NCI-H2171 (cell line): ENCODE measurements around the gene AIMP2.
"Not testable (repeated sequence)": the region's sequence is repeated elsewhere in the genome, so short reads cannot be mapped to it uniquely, and the experiment has no call there.

ENCODE experiments used
- DNase-seq: peaks from one replicate; lab custom pipeline; 2025; lab: John Stamatoyannopoulos, UW

AIMP2 gene

DNA sequence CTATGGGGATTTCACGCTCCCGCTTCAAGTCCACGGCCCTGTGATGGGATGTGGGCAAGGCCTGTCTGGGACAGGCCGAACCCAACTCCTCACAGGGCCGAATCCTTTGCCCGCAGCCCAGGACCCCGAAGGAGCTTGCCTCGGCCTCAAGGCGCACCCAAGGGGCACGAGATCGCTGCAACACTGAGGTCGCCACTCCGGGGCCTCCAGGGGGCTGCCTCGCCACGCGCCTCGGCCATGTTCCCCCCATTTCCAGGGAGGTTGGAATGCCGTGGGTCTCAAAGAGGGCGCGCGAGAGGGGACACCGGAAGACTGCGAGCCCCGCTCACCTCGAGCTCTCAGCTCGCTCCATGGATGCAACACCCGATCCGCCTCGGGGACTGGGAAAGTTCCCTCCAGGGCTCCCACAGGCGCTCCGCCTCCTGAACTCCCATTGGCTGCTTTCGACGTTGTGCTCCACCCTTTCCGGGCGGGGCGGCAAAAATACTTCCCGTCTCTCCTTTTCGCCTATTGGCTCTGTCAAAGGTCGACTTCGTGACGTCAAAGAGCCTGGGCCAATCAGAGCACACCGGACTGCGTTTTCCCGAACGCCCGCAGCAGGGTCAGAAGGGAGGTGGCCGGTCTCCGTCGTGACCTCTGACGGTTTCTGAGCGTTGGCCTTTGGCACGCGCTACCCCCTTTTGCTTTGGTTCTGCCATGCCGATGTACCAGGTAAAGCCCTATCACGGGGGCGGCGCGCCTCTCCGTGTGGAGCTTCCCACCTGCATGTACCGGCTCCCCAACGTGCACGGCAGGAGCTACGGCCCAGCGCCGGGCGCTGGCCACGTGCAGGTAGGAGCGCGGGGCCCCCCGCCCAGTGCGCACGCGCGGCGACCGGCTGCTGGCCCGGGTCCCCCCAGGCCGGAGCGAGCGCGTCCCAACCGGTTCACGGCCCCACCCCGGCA is at the start of gene AIMP2, which contains the start of gene PMS2:
Gene AIMP2, plus strand, starts transcription at position 605 of the 944 bp plus-strand sequence. Its CDS starts 92 bp downstream, at position 697.
Gene PMS2, minus strand, starts transcription at position 382 of the 944 bp plus-strand sequence. Its CDS starts 30 bp downstream, at position 352.
- peak; percentile 97 for DNase-seq

DNA sequence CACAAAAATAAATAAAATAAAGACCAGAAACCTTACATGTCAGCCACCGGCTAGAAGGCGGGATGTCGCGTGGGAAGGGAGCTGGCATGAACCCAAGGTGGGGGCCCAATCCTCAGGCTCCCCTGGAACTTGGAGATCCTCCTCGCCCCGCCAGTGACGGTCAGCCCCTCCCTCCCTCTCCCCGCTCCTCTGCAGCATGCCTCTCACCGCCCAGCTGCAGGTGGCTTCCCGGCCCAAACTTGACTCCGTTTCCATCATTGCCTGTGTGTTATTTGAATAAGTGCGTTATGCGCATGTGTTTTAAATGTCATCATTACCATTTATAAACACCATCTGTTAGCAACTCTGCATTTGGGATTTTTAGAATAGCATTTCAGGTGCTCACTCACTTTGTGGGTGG is 45.9 kb upstream of the AIMP2 start:
- not testable (repeated sequence) for DNase-seq

DNA sequence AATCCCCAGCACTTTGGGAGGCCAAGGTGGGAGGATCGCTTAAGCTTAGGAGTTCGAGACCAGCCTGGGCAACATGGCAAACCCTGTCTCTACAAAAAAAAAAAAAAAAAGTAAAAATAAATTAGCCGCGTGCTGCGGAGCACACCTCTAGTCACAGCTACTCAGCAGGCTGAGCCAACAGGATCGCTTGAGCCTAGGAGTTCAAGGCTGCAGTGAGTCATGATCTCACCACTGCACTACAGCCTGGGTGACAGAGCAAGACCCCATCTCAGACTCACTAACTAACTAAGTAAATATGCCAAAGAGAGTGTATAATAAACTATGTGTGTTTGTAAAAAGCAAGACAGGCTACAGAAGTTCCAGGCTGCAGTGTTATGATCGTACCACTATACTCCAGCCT is 45.3 kb upstream of the AIMP2 start:
- DNase-seq, result not testable (repeated sequence)

DNA sequence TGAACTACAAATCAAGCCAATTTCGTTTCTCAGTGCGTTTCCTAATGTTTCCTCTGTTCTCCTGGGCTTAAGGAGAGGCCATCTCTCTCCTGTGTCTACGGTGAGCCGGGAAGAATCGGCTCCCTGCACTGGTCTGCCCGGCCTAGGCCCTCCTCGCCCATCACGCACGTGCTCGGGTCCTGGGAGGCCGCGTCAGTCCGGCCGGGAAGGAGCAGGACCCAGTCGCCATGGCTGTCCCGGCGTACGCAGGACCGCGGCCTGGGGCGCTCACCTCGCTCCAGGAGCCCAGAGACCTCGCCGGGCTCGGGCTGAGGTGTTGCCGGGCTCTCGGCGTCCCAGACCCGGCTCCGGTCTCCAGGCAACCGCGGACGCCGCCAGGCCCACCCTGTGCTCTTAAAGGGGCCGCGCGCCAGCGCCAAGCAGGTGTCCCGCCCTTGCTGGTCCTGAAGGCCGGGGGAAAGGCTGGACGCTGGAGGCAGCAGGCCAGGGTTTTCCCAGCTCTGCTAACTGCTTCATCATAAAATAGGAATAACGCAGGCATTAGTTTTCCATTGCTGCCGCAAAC is 38.6 kb upstream of the AIMP2 start, which contains the start of gene RSPH10B:
Gene RSPH10B, minus strand, starts transcription at position 343 of the 565 bp plus-strand sequence. CDS start 3,573 bp downstream, outside the sequence.
- DNase-seq, result not testable (repeated sequence)

DNA sequence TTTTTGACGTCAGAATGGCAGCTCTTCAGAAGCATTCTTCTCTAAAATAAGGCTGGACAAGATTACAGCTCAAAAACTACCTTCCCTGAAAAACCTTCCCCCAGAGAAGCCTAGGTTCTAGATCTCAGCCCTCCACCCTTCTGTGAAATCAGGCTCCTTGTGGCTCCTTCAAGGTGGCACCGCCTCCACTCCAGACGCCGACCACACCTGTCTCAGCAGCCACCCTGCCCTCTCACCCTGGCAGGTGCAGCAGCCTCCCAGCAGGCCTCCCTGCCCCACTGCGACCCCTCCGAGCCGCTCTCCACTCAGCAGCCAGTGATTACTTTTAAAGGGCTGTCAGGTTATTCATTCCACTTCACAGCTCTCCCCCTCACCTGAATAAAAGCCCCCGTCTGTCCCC is 35.5 kb upstream of the AIMP2 start:
- DNase-seq, result not testable (repeated sequence)

DNA sequence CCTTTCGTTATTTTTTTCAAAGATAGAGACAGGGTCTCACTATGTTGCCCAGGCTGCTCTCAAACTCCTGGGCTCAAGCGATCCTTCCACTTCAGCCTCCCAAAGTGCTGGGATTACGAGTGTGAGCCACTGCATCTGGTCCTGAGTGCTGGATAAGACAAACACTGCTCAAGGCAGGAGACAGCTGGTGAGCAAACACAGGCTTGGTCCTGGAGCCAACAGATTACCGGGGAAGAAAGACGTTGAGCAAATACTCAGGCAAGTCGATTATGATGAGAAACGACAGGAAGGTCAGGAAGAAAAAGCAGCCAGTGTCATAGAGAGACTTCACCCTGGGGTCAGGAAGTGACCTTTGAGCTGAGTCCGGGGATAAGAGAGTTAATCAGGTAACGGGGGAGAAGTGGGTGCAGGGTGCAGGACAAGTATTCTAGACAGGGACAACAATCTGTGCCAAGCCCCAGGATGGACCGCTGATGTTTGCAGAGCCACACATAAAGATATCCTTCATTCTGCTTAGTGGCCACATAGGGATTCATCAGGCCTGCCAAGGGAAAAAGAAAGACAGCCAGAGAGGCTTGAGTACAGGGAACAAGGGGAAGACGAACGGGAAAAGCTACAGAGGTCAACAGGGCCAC is 29.3 kb upstream of the AIMP2 start:
- not testable (repeated sequence) for DNase-seq

DNA sequence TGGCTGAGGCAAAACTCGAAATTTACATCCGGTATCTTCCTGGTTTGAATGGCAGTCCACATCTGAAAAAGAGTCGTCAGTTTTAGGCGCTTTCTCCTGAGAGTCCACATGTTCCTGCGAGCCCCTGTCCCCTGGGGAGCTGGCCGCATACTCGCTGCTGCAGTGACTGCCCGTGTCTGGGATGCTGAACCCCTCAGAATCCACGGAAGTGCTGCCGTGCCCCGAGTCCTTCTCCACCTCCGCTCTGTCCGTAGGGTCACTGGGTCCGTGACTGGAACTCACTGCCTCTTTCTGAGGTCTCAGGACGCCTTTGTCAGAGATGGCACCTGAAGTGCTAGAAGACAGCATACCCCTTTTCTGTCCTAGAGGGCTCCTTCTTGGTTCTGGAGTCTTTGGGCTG is 22.0 kb upstream of the AIMP2 start:
- not testable (repeated sequence) for DNase-seq

DNA sequence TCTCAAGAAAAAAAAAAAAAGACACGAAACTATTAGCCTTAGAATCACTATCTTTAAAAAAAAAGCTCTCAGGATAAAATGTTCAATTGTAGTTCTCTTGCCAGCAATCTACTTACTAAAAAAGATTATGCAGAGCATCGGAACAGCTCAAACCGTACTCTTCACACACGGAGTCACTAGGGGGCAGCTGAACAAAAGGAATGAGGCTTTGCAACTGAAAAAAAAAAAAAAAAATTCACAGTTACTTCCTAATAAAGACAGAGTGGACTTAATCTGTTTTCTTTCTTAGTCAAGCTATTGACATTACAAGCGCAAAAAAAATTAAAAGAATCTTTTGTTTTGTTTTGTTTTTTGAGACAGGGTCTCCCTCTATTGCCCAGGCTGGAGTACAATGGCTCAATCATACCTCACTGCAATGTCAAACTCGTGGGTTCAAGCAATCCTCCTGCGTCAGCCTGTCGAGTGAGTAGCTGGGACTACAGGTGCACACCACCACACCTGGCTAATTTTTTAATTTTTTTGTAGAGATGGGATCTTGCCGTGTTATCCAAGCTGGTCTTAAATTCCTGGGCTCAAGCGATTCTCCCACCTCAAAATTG is 11.8 kb upstream of the AIMP2 start:
- DNase-seq, result peak; percentile 53

DNA sequence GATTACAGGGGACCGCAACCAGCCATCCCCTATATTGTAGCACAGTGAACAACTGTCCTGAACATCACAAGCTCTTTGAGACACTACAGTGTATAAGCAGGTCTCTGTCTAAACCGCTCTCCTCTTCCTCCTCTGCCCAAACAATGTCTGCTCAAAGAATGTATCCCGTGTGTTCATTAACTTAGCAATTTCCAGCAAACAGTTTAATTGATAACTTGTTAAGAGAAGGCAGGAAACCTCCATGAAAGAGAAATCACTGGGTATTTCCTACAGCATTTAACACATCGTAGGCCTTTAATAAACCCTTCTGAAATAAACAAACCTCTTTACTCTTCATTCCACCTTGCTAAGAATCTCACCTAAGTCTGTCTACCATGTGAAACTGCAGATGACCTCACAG is 1.7 kb upstream of the AIMP2 start:
- no peak for DNase-seq

DNA sequence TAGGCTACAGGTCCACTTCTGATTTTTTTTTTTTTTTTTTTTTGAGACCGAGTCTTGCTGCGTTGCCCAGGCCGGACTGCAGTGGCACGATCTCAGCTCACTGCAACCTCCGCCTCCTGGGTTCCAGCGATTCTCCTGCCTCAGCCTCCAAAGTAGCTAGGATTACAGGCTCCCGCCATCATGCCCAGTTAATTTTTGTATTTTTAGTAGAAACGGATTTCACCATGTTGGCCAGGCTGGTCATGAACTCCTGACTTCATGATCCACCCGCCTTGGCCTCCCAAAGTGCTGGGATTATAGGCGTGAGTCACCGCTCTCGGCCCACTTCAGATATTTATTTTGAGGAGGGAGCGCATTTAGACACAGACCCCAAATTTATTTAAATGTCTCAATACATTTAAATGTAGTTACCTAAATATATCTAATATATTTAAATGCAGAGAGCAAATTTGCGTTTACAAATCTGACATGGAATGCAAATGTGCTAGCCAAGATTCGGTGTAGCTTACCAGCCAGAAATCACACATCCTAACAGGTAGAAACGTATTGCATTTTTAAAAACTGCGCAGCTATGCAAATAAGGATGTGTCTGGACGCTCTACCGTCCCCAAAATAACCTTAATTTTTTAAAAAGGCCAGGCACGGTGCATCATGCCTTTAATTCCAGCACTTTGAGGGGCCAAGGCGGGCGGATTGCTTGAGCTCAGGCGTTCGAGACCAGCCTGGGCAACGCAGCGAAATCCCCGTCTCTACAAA is 1.1 kb upstream of the AIMP2 start:
- not testable (repeated sequence) for DNase-seq

DNA sequence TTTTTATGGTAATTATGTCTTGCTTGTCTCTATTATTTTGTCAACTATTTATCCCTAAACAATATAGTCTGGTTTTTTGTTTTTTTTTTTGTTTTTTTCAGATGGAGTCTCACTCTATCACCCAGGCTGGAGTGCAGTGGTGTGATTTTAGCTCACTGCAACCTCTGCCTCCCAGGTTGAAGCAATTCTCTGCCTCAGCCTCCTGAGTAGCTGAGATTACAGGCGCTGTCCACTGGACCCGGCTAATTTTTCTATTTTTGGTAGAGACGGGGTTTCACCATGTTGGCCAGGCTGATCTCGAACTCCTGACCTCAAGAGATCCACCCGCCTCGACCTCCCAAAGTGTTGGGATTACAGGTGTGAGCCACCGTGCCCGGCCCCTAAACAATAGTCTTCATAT is 1.3 kb downstream of the AIMP2 start:
- DNase-seq, result not testable (repeated sequence)

DNA sequence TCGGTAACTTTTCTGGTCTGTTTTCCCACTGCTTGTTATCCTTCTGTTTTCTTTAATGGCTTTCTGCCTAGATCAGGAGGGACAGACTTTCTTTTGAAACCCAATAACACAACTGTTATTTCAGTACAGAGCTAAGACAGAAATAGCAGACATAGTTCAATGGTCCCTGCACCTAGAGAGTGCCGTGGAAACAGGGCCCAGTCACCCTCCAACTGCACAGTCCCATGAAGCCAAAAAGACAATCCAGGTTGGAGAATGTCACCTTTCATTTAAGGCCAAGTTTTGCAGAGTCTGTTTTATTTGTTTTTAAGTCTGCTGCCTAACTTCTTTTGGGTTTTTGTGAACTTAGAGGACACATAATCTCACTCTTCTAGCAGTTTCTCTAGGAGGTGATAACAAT is 2.5 kb downstream of the AIMP2 start:
- DNase-seq, result no peak

DNA sequence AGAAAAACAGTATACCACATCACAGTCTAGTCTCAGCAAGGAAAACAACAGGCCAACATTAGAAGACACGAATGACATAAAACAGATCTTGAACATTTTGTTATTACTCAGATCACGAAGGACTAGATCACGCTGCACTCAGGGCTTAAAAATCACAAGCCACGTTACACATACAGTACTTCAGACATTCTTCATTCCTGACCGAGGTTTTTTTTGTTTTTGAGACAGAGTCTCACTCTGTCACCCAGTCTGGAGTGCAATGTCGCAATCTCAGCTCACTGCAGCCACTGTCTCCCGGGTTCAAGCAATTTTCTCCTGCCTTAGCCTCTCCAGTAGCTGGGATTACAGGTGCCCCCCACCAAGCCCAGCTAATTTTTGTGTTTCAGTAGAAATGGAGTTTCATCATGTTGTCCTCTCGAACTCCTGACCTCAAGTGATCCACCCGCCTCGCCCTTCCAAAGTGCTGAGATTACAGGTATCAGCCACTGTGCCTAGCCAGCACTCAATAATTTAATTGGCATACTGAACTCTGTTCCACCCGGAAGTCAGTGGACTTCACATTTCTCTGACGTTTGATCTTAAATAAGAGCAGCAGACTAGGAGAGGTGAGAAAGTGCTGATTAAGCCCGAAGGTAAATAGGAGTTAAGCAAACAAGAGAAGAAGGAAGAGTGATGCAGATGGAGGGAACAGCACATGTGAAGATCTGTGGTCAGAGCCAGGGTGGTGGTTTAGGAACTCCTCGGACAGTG is 3.5 kb downstream of the AIMP2 start:
- DNase-seq, result no peak

DNA sequence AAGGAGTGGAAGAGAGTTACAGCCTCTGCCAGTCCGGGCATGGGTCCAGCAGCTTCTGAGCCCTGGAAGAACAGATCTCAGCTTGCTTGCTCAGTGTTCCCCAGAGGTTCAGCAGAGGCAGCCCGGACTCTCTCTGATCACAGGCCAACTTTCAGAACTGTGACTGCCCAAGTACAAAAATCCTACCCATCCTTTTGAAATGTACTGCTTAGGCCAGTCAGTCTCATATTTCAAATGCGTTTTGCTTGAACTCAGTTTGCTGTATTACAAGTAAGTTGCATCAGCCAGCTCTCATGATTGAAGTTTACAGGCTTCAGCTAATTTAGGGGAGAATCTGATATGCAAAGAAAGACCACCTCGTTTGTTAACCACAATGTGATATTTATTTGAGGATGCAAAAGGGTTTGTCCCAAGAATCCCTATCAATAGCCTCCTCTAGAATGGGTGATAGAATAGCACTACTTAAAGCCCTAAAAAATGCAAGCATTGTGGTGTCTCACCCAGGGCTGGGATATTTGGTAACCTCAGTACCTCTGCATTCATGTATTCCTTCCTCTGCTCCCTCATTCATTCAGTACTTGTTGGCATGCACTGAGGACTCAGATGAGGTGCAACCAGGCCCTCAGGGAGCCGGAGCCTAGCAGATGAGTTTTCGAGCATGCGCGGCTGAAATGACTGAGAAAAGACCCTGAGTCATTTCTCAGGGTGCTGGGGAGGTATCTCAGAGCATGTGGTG is 7.0 kb downstream of the AIMP2 start:
- peak; percentile 4 for DNase-seq

DNA sequence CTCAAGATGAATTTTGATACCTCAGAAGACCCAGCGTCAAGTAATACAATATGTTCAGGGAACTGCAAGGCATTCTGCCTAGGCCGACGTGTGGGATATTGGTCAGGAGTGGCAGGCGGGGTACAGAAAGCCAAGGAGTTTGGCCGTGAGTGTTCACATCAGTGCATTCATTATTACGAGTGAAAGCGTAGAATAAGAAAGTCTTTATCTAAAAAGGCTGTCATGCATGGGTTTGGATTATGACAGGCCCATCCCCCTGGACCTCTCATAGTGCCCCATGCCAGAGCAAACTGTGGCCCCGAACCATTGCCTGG is 7.5 kb downstream of the AIMP2 start:
- no peak for DNase-seq

DNA sequence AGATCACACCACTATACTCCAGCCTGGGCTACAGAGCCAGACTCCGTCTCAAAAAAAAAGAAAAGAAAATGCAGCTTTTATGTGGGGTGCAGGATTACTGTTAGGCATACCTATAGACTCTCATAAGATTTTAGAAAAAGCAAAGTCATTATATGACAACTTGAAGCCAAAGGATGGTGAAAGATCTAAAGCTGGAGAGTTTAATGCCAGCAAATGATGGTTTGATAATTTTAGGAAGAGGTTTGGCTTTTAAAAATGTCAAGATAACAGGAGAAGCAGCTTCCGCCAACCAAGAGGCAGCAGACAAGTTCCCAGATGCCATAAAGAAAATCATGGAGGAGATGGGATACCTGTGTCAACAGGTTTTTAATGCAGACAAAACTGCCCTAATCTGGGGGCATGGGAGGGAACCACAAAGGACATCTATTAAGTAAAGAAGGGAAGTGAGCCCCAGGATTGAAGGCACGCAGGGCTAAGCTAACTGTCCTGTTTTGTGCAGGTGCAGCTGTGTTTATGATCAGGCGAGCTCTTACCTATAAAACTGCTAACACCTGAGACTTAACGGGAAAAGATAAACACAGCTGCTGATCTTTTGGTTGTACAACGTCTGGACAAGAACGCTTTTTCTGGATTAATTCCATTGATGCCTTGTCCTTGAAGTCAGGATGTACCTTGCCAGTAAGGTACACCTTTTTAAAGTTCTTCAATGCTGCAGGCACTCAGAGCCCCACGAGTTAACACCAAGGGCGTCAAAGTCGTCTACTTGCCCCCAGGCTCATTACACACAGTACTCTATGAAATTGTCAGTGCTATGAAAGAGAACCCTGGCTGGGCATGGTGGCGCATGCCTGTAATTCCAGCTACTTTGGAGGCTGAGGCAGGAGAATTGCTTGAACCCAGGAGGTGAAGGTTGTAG is 11.6 kb downstream of the AIMP2 start:
- no peak for DNase-seq

DNA sequence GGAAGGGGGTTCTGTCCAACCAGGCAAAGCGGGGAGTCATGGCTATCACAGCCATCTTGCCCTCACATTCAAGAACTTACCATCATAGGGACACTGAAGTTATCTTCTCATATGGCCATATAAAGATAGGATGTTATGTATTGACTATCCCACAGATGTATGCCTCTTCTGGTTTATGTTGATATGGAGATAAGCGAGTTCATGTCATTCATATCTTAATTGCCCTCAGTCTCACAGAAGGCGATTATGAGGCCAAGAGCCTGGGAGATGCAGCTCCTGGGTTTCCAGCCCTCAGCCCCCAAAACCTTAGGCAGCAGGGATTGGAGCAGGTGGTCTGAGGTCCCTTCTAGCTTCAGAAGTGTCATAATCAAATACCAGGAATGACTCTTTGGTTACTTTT is 13.6 kb downstream of the AIMP2 start:
- DNase-seq, result no peak

DNA sequence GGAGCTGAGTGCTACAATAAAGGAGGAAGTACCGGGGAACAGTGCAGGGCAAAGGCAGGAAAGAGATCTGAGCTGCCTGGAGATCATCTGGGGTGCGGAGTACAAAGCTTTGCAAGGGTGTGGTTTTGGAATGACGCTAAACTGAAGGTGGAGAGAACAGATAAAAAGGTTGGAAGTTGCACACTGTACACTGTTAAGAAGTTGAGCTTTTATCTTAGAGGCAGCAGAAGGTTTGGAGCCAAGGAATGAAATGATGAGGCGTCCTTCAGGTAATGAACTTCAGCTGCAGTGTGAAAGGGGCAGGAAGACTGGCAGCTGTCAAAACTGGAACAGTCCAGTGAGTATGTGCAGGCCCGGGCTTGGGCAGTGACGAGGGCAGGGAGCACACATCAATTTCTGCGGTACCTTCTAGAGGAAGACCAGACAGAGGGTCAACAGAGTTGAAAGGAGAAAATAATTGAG is 14.9 kb downstream of the AIMP2 start:
- DNase-seq, result no peak
